ENCODE results near the gene GALNT17. TPM values are rescaled to one million over a fixed set of nuclear protein-coding genes. Genes with fewer than 3 reads are reported as not detected.

GALNT17 gene
- polyA plus RNA-seq, 2 of the 4 experiments (the other 2 are of a cell fraction), result not detected

DNA sequence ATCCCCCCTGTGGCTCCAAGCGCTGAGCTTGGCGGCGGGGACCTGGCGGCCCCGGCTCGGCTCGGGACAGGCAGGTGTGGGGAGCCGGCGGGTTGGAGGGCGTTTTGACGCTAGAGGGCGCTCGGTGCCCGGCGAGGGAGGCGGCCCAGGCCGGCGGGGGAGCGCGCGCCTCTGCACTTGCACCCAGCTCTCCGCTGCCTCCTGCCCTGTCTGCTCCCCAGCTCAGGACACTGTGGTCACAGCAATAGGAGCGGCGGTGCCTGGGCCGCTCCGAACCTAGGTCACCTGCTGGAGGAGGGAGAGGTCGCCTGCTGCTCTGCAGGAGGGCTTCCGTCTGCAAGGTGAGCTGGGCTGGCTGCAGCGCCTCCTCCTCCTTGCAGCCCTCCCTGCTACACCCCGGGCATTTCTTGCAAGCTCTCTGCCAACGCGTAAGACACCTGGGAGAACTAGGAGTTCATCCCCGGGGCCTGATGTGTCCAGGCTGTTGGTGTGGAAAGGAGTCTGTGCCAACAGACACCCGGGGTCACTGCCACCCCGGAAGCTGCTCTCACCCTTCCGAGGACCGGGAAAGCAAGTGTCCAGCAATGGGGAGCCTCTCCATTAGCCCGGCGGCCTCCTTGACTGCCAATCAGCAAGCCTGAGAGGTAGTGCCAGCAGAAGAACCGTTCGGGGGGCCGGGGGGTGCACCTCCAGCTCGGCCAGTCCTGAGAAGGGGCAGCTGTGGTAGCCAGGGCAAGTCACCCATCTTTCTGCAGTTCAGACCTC is 620.4 kb downstream of the GALNT17 start:
- 13% methylated on average over 7 of the region's 43 CpGs for WGBS (ENCODE audit: missing lambda C conversion rate)
- TF ChIP-seq RAD21 (conservative IDR thresholded peaks at IDR 0.05 in 1 of 2, IDR thresholded peaks at IDR 0.05 in 1 of 2), result peak; percentile 60 to 67
- TF ChIP-seq, protein P1, sequence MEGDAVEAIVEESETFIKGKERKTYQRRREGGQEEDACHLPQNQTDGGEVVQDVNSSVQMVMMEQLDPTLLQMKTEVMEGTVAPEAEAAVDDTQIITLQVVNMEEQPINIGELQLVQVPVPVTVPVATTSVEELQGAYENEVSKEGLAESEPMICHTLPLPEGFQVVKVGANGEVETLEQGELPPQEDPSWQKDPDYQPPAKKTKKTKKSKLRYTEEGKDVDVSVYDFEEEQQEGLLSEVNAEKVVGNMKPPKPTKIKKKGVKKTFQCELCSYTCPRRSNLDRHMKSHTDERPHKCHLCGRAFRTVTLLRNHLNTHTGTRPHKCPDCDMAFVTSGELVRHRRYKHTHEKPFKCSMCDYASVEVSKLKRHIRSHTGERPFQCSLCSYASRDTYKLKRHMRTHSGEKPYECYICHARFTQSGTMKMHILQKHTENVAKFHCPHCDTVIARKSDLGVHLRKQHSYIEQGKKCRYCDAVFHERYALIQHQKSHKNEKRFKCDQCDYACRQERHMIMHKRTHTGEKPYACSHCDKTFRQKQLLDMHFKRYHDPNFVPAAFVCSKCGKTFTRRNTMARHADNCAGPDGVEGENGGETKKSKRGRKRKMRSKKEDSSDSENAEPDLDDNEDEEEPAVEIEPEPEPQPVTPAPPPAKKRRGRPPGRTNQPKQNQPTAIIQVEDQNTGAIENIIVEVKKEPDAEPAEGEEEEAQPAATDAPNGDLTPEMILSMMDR (IDR thresholded peaks at IDR 0.05), result peak; percentile 46
- TF ChIP-seq SMC3 (IDR thresholded peaks at IDR 0.05), result peak; percentile 42; the same call in 1 of the 3 replicates
- TF ChIP-seq PBX3 (IDR thresholded peaks at IDR 0.05), result no peak
- TF ChIP-seq NPAS2 (CRISPR knock-in tag; IDR thresholded peaks at IDR 0.05; ENCODE audit: borderline replicate concordance), result no peak
- peak; percentile 69 for TF ChIP-seq ZFP36 (IDR thresholded peaks at IDR 0.05; ENCODE audit: borderline replicate concordance, partially characterized antibody)
- no peak overlapping the region for H3K4me3 ChIP-seq
- FAIRE-seq, result no peak
- H3K4me1 ChIP-seq, result no peaks in the 10 kb centered on the region
- peak; percentile 96 for ATAC-seq
- peak overlapping the region; percentile 59 for H3K4me2 ChIP-seq
- H3K9me3 ChIP-seq, result peaks cover 2% of the 10 kb centered on the region; the same call in 1 of the 3 replicates
- ChIA-PET POLR2A (no interaction called here), CTCF (interaction anchor here (0.6 to 3.0 kb wide), 20 partner anchors 11 to 929 kb away, joined by 3 to 11 read pairs (median 4); no protein-coding TSS in a partner anchor)
- no peak overlapping the region for H3K27ac ChIP-seq
- DNase-seq (ENCODE audit: low read depth in 1 of 2, low spot score in 1 of 2), result peak; percentile 12 to 38

GRCh38 chr7:71753236-71753635 is 621.3 kb downstream of the GALNT17 start:
- H3K27ac ChIP-seq, result no peak overlapping the region
- H3K9me3 ChIP-seq, result peaks cover 2% of the 10 kb centered on the region; the same call in 1 of the 3 replicates
- ATAC-seq (no peak), DNase-seq (ENCODE audit: low read depth in 1 of 2, low spot score in 1 of 2) (no peak), FAIRE-seq (no peak)
- H3K4me1 ChIP-seq, result no peaks in the 10 kb centered on the region
- no peak for TF ChIP-seq ATOH8 (CRISPR knock-in tag; IDR thresholded peaks at IDR 0.05; ENCODE audit: low read depth)
- TF ChIP-seq HOXB13 (CRISPR knock-in tag; IDR thresholded peaks at IDR 0.05; ENCODE audit: low read depth), result no peak
- TF ChIP-seq RARB (CRISPR knock-in tag; IDR thresholded peaks at IDR 0.05), result no peak
- TF ChIP-seq NFE2L2 (conservative IDR thresholded peaks at IDR 0.05; ENCODE audit: low read length), result no peak
- TF ChIP-seq NR3C1 (IDR thresholded peaks at IDR 0.05), result no peak
- no peak for TF ChIP-seq BHLHE40 (IDR thresholded peaks at IDR 0.05; ENCODE audit: low read depth, low read length)
- TF ChIP-seq RAD21 (conservative IDR thresholded peaks at IDR 0.05 in 1 of 2, IDR thresholded peaks at IDR 0.05 in 1 of 2), result no peak
- no peak for TF ChIP-seq JUN (IDR thresholded peaks at IDR 0.05)
- no peak for TF ChIP-seq HOXA7 (CRISPR knock-in tag; IDR thresholded peaks at IDR 0.05)
- no peak for TF ChIP-seq CHD2 (IDR thresholded peaks at IDR 0.05; ENCODE audit: low read length, partially characterized antibody)
- TF ChIP-seq SREBF2 (IDR thresholded peaks at IDR 0.05), result no peak
- TF ChIP-seq JUNB (IDR thresholded peaks at IDR 0.05), result no peak
- no peak for TF ChIP-seq REST (IDR thresholded peaks at IDR 0.05)
- TF ChIP-seq RFX5 (IDR thresholded peaks at IDR 0.05), result no peak
- TF ChIP-seq MYC (IDR thresholded peaks at IDR 0.05; ENCODE audit: borderline replicate concordance, low read length), result no peak
- TF ChIP-seq ZSCAN20 (CRISPR knock-in tag; IDR thresholded peaks at IDR 0.05), result no peak
- TF ChIP-seq ZFP36 (IDR thresholded peaks at IDR 0.05; ENCODE audit: borderline replicate concordance, partially characterized antibody), result no peak
- no peak for TF ChIP-seq EP300 (IDR thresholded peaks at IDR 0.05)
- TF ChIP-seq RCOR1 (IDR thresholded peaks at IDR 0.05; ENCODE audit: low read depth, low read length), result no peak
- CTCF ChIA-PET, result interaction anchor here (1.0 to 1.8 kb wide), 6 partner anchors 17 to 930 kb away, joined by 3 to 7 read pairs (median 4); no protein-coding TSS in a partner anchor
- H3K4me2 ChIP-seq, result no peak overlapping the region
- POLR2A ChIA-PET, result no interaction called here
- WGBS (ENCODE audit: missing lambda C conversion rate), result 55% methylated on average over 2 of the region's 2 CpGs
- H3K4me3 ChIP-seq, result no peak overlapping the region
